ENCODE measurements around the gene DNAI2. TPM values are rescaled to one million over a fixed set of nuclear protein-coding genes. Genes with fewer than 3 reads are reported as not detected.

The DNAI2 gene
- total and polyA plus RNA-seq, 7 donors, result not detected

- H3K4me3 ChIP-seq, result no peak overlapping the region
- intact Hi-C loops (cut with DNase I), result no loop called here
- peaks cover 0 to 38% of the 10 kb centered on the region in 2 donors for H3K36me3 ChIP-seq (ENCODE audit: insufficient read depth in 1 of 2, low read depth in 1 of 2)
- no peaks in the 10 kb centered on the region for H3K9me3 ChIP-seq
- H3K4me1 ChIP-seq, result no peaks in the 10 kb centered on the region
- DNase-seq (no peak), ATAC-seq (no peak)
- H3K27me3 ChIP-seq (ENCODE audit: insufficient read depth in 3 of 3, low read length in 2 of 3), result no peaks in the 10 kb centered on the region
- 76 to 80% (median 79%) methylated on average over 14 to 17 of the region's 17 CpGs for WGBS, 3 donors
- no peak for TF ChIP-seq CTCF (IDR thresholded peaks at IDR 0.05)
- H3K27ac ChIP-seq, result no peak overlapping the region
Observed at GRCh38 chr17:74249590-74250270, 24.3 kb upstream of the DNAI2 start.

- intact Hi-C loops (cut with DNase I), result no loop called here
- no peak for TF ChIP-seq CTCF (IDR thresholded peaks at IDR 0.05)
- no peak overlapping the region for H3K27ac ChIP-seq
- 53 to 67% (median 65%) methylated on average over 12 of the region's 12 CpGs for WGBS, 3 donors
- H3K4me3 ChIP-seq, result no peak overlapping the region
- H3K4me1 ChIP-seq, result no peaks in the 10 kb centered on the region
- peaks cover 0 to 45% of the 10 kb centered on the region in 2 donors for H3K36me3 ChIP-seq (ENCODE audit: insufficient read depth in 1 of 2, low read depth in 1 of 2)
- no peaks in the 10 kb centered on the region for H3K27me3 ChIP-seq (ENCODE audit: insufficient read depth in 3 of 3, low read length in 2 of 3)
- no peaks in the 10 kb centered on the region for H3K9me3 ChIP-seq
- DNase-seq, result no peak
- ATAC-seq, result peak in 1 of 4 donors; percentile 21
Observed at GRCh38 chr17:74250324-74250995, 23.6 kb upstream of the DNAI2 start.

GRCh38 chr17:74251051-74251450, 23.0 kb upstream of the DNAI2 start:
- no peak overlapping the region for H3K27ac ChIP-seq
- TF ChIP-seq CTCF (IDR thresholded peaks at IDR 0.05), result no peak
- WGBS, 3 donors, result 80 to 92% (median 86%) methylated on average over 6 to 8 of the region's 8 CpGs

DNA sequence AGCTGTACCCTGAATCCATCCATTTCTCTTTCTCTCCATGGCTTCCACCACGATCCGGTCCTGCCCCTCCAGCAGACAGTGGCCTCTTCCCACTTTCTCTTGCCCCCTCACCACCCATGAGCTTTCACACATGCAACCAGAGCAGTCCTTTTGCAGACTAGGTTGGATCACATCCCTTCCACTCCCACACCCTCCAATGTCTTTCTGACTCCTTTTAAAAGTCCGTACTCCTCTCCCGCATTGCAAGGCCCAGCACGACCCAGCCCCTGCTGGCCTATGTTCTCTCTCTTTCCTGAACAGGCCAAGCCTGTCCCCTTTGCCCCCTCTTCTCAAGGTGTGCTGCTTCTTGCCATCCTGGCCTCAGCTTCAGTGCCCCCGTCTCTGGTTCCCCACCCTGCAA, 22.5 kb upstream of the DNAI2 start:
- H3K27me3 ChIP-seq (ENCODE audit: insufficient read depth in 3 of 3, low read length in 2 of 3), result no peaks in the 10 kb centered on the region
- TF ChIP-seq CTCF (IDR thresholded peaks at IDR 0.05), result no peak
- H3K4me3 ChIP-seq, result no peak overlapping the region
- intact Hi-C loops (cut with DNase I), result no loop called here
- no peak overlapping the region for H3K27ac ChIP-seq
- whole genome bisulfite sequencing, 3 donors, result 86 to 92% (median 89%) methylated on average over 6 of the region's 6 CpGs
- H3K9me3 ChIP-seq, result no peaks in the 10 kb centered on the region
- no peaks in the 10 kb centered on the region for H3K4me1 ChIP-seq
- DNase-seq (no peak), ATAC-seq (no peak)
- peaks cover 0 to 55% of the 10 kb centered on the region in 2 donors for H3K36me3 ChIP-seq (ENCODE audit: insufficient read depth in 1 of 2, low read depth in 1 of 2)

More at GRCh38 chr17:74251051-74251450, 23.0 kb upstream of the DNAI2 start:
- Histone ChIP-seq H3K36me3 (ENCODE audit: insufficient read depth in 1 of 2, low read depth in 1 of 2) (peaks cover 0 to 51% of the 10 kb centered on the region in 2 donors), H3K27me3 (ENCODE audit: insufficient read depth in 3 of 3, low read length in 2 of 3) (no peaks in the 10 kb centered on the region), H3K4me1 (no peaks in the 10 kb centered on the region), H3K4me3 (no peak overlapping the region), H3K9me3 (no peaks in the 10 kb centered on the region)
- intact Hi-C loops (cut with DNase I), result no loop called here
- no peak for DNase-seq
- ATAC-seq, result no peak
